Muscle layer of duodenum (tissue), 2 donors: ENCODE results near the gene NEAT1.
A peak's percentile ranks its signal among the peaks of the same experiment; 100 is the strongest.

Experiments
- H3K27ac ChIP-seq: one replicate; pipeline ENCODE4 v1.7.0; 2013; ENCODE audit warnings: mild to moderate bottlenecking, low read length
- H3K27me3 ChIP-seq: one replicate; pipeline ENCODE4 v1.7.0; 2013; ENCODE audit warnings: low read depth, mild to moderate bottlenecking, control low read depth, low read length
- H3K36me3 ChIP-seq, 2 donors: one replicate each; pipeline ENCODE4 v1.7.0; 2013; ENCODE audit warnings: low read length in 2 of 2, control low read depth in 1 of 2, mild to moderate bottlenecking in 1 of 2; ENCODE audit not compliant: insufficient read depth in 2 of 2, control insufficient read depth in 1 of 2
- H3K4me1 ChIP-seq, 2 donors: one replicate each; pipeline ENCODE4 v1.7.0; 2013; ENCODE audit warnings: low read length in 2 of 2, mild to moderate bottlenecking in 2 of 2, control low read depth in 1 of 2, moderate library complexity in 1 of 2; ENCODE audit not compliant: insufficient read depth in 2 of 2, control insufficient read depth in 1 of 2
- H3K4me3 ChIP-seq, 2 donors: one replicate each; pipeline ENCODE4 v1.7.0; 2013; ENCODE audit warnings: low read length in 2 of 2, low read depth in 1 of 2, mild to moderate bottlenecking in 1 of 2
- H3K9me3 ChIP-seq, 2 donors: one replicate each; pipeline ENCODE4 v1.7.0; 2013; ENCODE audit warnings: low read length in 2 of 2, control low read depth in 1 of 2, mild to moderate bottlenecking in 1 of 2; ENCODE audit not compliant: control insufficient read depth in 1 of 2
- donor health status: healthy.

The NEAT1 gene

DNA sequence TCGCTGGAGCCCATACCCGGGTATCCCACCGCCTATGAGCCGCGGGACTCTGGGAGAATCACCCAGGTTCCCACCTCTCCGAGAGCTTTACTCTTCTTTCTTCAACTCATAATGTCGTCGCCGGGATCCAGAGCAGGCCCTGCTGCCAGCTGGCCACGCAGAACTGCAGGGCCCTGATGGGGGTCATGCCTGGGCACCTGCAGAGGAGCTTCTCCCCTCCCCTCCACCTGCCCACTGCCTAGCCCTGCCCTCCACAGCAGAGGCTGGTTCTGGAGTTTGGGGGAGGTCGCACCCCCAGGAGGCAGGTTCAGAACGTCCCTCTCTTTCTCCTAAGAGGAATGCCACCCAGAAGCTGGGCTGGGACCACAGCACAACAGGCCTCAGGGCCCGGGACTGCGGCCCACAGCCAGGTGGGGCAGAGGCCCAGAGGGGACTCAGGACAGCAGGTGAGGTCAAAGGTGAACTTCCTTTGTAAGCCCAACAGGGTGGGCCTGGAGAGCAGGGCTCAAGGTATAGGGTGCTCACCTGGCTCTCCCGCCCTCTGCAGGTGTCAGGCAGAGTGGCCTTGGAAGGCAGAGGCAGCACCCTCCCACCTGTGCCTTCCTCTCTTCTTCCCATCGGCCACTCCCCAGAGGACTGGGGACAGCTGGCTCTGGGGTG lies 42.0 kb upstream of the NEAT1 start:
- Histone ChIP-seq H3K4me3 (no peak overlapping the region), H3K4me1 (peaks cover 12 to 15% of the 10 kb centered on the region in 2 donors), H3K27ac (no peak overlapping the region), H3K9me3 (no peaks in the 10 kb centered on the region), H3K27me3 (no peaks in the 10 kb centered on the region), H3K36me3 (peaks cover 0 to 7% of the 10 kb centered on the region in 2 donors)

DNA sequence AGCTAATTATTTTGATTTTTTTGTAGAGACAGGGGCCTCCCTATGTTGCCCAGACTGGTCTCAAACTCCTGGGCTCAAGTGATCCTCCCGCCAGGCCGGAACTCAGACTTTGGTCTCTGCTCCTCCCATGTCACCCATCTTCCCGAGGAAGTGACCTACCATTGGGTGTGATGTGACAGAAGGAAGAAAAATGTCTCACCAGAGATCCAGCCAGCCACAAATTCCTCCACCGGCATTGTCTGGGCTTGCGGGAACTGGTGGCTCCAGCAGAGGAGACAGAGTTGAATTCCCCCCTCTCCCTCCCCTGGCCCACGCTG lies 40.9 kb upstream of the NEAT1 start:
- peaks cover 0 to 7% of the 10 kb centered on the region in 2 donors for H3K36me3 ChIP-seq
- H3K9me3 ChIP-seq, result no peaks in the 10 kb centered on the region
- peak overlapping the region; percentile 65 to 70 for H3K4me3 ChIP-seq
- peaks cover 12 to 15% of the 10 kb centered on the region in 2 donors for H3K4me1 ChIP-seq
- peak overlapping the region; percentile 99 for H3K27ac ChIP-seq
- H3K27me3 ChIP-seq, result no peaks in the 10 kb centered on the region

DNA sequence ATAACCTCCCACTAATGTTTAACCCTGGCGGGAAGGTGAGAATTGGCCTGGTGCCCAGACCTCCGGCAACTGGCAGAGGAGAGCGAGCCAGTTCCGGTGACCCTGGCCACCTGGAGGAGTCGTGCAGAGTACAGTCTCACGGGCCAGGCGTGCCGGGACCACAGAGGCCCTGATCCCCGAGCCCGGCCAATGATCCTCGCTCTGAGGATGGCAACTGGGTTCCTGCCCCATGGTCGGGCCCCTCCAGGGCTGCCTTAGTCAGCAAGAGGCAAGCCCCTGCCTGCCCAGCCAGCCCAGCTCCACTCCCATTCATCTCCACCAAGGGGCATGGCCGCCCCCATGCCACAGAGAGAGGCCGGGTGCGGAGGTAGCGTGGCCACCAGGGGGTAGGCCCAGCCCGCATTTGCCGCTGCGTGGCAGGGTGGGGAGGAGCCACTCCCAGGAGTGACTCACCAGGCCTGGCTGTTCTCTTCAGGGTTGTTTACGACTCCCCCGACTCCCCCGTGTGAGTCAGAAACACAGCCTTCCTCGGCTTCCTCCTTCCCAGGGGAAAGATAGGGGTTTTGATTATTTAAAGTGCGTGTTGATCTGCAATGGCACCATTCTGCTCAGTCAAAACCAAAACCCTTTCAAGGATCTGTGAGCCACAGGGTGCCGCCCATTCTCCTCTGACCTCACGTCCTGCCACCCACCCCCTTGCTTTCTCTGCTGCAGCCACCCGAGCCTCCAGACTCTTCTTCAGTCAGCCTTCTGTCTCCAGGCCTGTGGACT lies 40.4 kb upstream of the NEAT1 start, which contains the start of gene SLC25A45:
Gene SLC25A45 (minus strand): TSS at position 614 of the 771 bp plus-strand sequence. CDS start 695 bp downstream, outside the sequence.
- H3K36me3 ChIP-seq, result peaks cover 0 to 7% of the 10 kb centered on the region in 2 donors
- peaks cover 12 to 15% of the 10 kb centered on the region in 2 donors for H3K4me1 ChIP-seq
- peak within 1 kb of the TSS; percentile 65 to 70 for H3K4me3 ChIP-seq
- no peaks in the 10 kb centered on the region for H3K9me3 ChIP-seq
- no peaks in the 10 kb centered on the region for H3K27me3 ChIP-seq
- peak within 1 kb of the TSS; percentile 99 for H3K27ac ChIP-seq

- Histone ChIP-seq H3K36me3 (peaks cover 0 to 7% of the 10 kb centered on the region in 2 donors), H3K4me1 (peaks cover 15% of the 10 kb centered on the region in 2 donors), H3K27ac (peak overlapping the region; percentile 99), H3K4me3 (peak overlapping the region; percentile 65 to 70), H3K27me3 (no peaks in the 10 kb centered on the region), H3K9me3 (no peaks in the 10 kb centered on the region)
Observed at GRCh38 chr11:65382804-65383368, 39.7 kb upstream of the NEAT1 start.

GRCh38 chr11:65383778-65384177 lies 38.8 kb upstream of the NEAT1 start:
- Histone ChIP-seq H3K27ac (peak overlapping the region; percentile 45), H3K9me3 (no peaks in the 10 kb centered on the region), H3K36me3 (peaks cover 3 to 7% of the 10 kb centered on the region in 2 donors), H3K4me1 (peaks cover 15 to 24% of the 10 kb centered on the region in 2 donors), H3K27me3 (no peaks in the 10 kb centered on the region), H3K4me3 (no peak overlapping the region)

DNA sequence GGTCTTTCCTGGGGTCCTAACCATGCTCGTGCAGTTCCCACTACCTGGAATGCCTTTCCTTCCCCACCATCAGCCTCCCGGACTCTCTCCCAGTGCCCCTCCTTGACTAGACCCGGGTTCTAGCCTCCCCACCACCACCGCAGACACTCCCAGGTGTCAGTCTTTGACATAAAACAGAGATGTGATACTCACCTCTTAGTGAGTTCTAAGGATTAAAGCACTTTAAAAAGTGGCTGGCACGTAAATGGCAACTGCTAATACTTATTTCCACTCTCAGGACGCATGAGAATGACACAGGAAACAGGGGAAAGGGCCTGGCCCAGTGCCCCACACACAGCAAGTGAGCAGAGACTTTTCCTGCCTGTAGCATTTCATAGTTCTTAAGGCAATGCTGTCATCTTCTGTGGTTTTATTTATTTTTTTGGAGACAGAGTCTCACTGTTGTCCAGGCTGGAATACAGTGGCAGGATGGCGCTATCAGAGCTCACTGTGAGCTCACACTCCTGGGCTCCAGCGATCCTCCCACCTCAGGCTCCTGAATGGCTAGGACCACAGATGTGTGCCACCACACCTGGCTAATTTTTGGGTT lies 38.2 kb upstream of the NEAT1 start:
- Histone ChIP-seq H3K9me3 (no peaks in the 10 kb centered on the region), H3K36me3 (peaks cover 5 to 7% of the 10 kb centered on the region in 2 donors), H3K27me3 (no peaks in the 10 kb centered on the region), H3K4me1 (peaks cover 15 to 30% of the 10 kb centered on the region in 2 donors), H3K27ac (peak overlapping the region; percentile 45), H3K4me3 (no peak overlapping the region)

DNA sequence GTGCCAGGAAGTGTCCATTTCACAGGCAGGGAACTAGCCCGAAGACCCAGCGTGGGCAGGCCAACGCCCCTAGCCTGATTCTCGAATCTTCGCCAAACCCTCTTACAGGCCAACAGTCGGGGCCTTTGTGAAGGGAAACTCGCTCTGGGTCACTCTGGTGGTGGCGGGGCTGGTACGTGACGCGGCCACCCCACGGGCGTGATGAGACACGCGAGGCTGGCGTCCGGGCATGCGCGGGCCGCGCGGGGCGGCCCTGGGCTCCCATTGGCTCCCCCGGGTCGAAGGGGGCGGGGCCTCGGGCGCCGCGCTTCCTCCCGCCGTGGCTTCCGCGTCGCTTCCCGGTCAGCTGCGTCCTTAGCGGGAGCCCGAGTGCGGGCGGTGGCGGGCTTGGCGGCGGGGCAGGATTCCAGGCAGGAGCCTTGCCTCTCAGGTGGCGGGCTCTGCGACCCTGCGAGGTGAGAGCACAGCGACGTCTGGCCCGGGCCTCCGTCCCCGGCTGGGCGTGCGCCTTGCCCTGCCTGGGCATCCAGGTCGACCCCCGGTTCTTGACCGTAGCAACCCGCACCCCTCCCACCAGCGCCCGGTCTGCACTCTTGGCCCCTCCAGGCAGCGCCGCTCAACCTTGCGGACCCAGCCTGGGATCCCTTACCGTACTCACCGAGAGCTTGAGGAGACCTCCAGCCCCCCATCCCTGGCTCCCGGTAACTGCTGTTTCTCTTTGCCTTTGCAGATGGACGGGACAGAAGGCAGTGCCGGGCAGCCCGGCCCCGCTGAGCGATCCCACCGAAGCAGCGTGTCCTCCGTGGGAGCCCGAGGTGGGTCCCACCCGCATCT lies 36.1 kb upstream of the NEAT1 start, which contains the start of gene FRMD8:
Gene FRMD8 (plus strand): TSS at position 331 of the 834 bp plus-strand sequence. CDS start 400 bp downstream, at position 731.
- no peaks in the 10 kb centered on the region for H3K27me3 ChIP-seq
- peak within 1 kb of the TSS; percentile 67 to 86 for H3K4me3 ChIP-seq
- H3K9me3 ChIP-seq, result no peaks in the 10 kb centered on the region
- peaks cover 17 to 41% of the 10 kb centered on the region in 2 donors for H3K4me1 ChIP-seq
- H3K36me3 ChIP-seq, result peaks cover 5 to 13% of the 10 kb centered on the region in 2 donors
- H3K27ac ChIP-seq, result peak within 1 kb of the TSS; percentile 93

- H3K4me1 ChIP-seq, result peaks cover 9 to 40% of the 10 kb centered on the region in 2 donors
Observed at GRCh38 chr11:65388731-65389130, 33.9 kb upstream of the NEAT1 start.

DNA sequence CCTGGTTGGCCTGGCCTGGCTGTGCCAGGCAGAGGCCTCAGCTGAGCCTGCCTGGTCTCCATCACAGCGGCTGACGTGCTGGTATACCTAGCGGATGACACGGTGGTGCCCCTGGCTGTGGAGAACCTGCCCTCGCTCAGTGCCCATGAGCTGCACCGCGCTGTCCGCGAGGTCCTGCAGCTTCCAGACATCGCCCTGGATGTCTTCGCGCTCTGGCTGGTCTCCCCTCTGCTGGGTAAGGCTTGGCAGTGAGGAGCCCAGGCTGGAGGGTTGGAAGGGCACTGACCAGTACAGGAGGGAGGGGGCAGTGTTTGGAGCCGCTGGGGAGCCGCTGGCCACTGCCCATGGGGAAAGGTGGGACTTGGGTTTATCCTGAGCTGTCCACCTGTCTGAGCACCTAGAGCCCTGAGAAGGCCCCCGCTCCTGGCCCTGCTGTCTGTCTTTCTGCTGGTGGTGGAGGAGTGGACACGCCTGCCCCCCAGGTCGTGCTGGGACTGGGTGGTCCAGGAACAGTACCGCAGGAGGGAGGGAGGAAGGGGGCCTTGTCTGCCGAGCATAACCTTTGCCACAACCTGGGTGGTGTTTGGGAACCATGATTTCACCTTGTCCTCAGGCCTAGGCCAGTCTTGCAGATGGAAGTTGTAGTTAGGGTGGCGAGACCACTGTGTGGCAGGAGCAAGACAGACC lies 33.2 kb upstream of the NEAT1 start:
- H3K27ac ChIP-seq, result no peak overlapping the region
- H3K4me3 ChIP-seq, result no peak overlapping the region
- H3K36me3 ChIP-seq, result peaks cover 8 to 24% of the 10 kb centered on the region in 2 donors
- peaks cover 2 to 40% of the 10 kb centered on the region in 2 donors for H3K4me1 ChIP-seq
- H3K9me3 ChIP-seq, result no peaks in the 10 kb centered on the region
- H3K27me3 ChIP-seq, result no peaks in the 10 kb centered on the region

More at GRCh38 chr11:65388731-65389130, 33.9 kb upstream of the NEAT1 start:
- Histone ChIP-seq H3K27me3 (no peaks in the 10 kb centered on the region), H3K4me3 (peak overlapping the region in 1 of 2 donors; percentile 8), H3K36me3 (peaks cover 8 to 18% of the 10 kb centered on the region in 2 donors), H3K9me3 (no peaks in the 10 kb centered on the region), H3K27ac (no peak overlapping the region)
